Activated CD8-positive, alpha-beta memory T cell treated with anti-CD3 and anti-CD28 coated beads for 24 hours (primary cell): Measurements from ENCODE around the gene DOLK.

Source experiments
- DNase-seq: peaks from one replicate; pipeline ENCODE4 v3.0.0-alpha.2; 2020

Gene DOLK

DNA sequence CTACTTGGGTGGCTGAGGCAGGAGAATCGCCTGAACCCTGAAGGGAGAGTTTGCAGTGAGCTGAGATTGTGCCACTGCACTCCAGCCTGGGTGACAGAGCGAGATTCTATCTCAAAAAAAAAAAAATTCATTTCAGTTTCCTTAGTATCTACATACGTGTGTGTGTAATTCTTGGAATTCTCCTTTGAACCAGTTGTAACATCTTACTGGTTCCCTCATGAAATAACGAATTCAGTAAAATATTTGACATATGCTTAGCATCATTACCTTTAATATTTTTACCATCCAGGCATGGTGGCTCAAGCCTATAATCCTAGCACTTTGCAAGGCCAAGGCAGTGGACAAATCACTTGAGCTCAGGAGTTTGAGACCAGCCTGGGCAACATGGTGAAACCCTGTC lies 17.8 kb downstream of the DOLK start:
- DNase-seq: no peak

DNA sequence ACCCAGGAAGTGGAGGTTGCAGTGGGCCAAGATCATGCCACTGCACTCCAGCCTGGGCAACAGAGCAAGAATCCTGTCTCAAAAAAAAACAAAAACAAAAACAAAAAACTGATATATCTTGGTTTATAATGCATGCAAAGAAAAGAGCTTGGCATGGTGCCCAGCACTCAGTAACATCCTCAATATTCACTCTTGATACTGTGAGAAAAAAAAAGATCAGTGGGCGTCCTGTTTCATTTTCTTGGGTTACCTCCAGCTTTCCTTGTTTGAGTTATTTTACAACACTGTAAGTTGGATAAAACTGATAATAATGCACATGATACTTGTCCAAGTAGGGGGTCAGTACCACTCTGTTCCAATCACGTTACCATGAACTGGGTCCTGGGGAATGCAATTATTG lies 18.8 kb downstream of the DOLK start:
- no peak for DNase-seq

DNA sequence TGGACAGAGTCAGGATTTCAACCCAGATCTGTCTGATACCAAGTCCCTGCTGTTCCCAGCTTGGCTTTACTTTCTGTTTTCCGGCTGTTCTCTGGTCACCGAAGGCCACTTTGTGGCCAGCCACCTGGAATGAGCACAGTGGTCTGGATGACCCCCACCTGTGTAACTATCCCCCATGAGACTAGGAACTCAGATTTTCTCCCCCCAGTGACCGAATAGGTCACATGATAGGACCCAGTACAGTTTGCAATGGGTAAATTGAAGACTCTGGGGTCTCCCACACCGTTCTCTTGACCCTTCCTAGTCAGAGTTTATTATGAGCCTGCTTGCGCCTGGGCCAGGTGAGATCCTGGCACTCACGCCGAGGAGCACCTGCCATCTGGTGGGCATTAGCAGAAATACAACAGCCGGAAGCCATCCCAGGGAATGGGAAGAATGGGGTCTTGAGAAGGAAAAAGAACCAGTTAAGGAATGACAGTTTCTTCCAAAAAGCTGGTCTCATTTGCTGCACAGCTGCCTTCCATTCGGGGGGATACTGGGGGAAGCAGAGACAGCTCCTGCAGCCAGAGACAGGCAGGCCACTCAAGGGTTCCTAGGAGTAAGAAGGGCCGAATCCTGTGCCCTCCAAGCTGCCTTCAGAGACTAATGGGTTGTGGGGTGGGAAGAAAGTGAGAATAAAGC lies 19.5 kb downstream of the DOLK start:
- DNase-seq: peak; percentile 81

DNA sequence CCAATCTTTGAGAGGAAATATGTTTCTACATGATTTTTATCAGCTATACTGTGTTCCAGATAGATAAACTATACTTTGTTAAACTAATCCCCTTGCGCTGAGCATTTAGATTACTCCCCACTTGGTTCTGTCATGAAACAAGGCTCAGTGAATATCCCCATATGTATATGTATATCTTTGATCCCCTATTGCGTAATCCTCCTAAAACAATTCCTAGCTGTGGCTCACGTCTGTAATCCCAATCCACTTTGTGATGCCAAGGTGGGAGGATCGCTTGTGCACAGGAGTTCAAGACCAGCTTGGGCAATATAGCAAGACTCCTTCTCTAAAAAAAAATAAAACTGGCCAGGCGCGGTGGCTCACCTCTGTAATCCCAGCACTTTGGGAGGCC lies 23.9 kb downstream of the DOLK start:
- no peak for DNase-seq

DNA sequence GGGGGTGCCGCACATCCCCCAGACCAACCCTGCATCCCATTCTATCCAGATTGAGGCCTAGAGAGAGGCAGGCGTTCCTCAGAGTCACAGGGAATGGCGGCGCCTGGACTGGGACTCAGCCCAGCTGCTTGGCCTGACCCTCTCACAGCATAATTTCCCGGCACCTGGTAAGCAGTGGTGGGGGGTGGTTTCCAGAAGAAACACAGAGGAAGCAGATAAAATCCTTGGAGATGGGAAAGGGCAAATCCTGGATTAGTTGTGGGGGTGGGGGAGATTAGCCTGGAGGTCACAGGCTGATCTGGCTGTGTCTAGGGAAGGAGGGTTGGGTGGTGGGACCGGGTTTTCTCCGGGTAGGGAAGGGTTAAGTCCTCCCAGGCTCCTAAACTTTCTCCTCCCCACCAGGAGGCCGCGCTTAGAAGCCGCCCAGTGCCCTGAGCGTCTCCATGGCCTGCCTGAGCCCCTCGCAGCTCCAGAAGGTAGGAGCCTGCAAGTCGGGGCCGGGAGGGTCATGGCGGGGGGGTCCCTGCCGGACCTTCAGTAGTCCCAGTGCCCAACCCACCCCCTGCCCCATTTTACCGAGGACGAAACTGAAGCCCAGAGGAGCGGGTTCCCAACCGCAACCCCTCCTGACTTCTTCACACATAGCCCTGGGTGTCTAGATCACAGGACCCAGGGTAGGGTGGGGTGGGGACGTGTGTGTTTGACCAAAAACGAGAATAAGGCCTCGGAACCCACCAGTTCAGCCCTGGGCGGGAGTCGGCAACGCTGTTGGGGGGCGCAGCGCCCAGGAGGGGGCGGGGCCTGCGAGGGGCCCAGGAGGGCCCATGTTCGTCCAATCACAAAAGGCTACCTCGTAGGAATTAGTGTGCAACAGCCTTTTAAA lies 25.3 kb downstream of the DOLK start:
- DNase-seq: peak; percentile 70

DNA sequence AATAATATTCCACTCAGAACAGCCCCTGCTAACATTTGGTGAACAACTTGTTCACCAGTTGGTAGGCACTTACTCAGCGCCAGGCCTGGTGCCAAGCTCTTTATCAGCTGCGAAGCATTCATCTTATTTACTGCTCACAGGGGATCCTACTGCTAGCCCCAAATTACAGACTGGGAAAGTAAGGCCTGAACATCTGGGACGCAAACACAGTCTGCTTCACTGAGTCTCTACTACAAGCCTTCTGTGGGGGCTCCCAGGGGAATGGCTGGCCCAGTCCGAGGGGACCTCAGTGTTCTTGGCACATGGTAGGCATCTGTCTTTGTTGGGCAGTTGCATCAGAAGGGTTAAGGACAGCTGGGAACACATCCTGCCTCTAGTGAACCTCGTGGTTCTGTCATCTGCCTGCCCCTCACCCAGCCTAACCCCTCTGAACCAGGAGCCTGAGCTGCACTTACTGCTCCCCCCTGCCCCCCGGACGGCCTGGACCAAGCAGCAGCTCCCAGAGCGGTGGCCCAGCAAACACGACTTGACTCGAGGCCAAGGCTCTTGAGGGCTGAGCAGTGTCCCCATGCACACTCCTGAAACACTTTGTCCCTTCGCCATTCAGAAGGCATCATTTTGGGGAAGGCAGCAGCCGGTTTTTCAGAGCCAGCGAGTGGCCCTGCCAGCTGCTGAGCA lies 26.9 kb downstream of the DOLK start, which contains the start of gene PHYHD1:
PHYHD1 (plus strand) TSS at position 602 of the 678 bp plus-strand sequence. CDS start 1,342 bp downstream, outside the sequence.
- no peak for DNase-seq

DNA sequence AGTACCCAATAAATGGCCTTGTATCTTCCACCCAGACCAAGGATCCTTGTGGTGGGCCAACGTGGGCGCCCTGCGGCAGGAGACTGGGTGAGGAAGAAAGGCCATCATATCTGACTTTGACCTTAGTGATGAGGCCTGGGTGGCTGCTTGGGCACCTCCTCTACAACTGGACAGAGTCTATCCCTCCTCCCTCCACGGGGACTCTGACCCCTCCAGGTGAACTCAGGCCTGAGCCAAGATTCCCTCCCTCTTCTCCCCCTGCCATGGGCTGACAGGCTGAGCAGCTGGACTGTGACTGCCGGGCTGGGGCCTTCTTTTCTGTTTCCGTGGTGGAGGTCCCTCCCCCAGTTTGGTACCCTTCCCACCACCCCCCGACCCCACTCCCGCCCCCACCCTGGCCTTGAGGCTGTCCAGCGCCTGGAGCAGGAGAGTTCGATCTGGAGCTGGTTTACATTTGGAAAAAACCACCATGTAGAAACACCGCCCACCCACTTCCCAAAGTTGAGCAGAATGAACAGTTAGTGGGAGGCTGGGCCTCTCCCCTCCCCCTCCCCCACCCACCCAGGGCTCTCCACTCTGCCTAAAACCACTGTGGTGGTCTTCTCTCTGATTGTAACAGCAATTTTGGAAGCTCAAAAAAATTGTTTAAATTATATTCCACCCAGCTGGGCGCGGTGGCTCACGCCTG lies 27.9 kb downstream of the DOLK start:
- DNase-seq: no peak

DNA sequence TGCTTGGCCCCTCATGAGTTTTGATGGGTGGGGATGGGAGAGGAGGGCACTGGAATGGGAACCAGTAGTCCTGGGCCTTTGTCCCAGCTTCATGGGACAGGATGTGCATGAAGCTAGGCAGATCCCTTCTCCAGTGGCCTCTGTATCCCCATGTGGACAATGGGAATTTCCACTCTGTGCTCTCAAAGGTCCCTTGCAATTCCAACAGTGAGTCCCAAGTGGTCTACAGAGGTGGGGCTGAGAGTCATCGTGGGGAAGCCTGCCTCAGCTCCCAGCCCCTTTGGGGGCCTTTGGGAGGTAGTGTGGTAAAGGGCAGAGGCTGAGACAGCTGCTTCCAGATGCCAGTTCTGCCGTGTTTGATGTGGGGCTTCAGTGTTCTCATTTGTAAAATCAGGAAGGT lies 28.5 kb downstream of the DOLK start:
- DNase-seq: no peak

DNA sequence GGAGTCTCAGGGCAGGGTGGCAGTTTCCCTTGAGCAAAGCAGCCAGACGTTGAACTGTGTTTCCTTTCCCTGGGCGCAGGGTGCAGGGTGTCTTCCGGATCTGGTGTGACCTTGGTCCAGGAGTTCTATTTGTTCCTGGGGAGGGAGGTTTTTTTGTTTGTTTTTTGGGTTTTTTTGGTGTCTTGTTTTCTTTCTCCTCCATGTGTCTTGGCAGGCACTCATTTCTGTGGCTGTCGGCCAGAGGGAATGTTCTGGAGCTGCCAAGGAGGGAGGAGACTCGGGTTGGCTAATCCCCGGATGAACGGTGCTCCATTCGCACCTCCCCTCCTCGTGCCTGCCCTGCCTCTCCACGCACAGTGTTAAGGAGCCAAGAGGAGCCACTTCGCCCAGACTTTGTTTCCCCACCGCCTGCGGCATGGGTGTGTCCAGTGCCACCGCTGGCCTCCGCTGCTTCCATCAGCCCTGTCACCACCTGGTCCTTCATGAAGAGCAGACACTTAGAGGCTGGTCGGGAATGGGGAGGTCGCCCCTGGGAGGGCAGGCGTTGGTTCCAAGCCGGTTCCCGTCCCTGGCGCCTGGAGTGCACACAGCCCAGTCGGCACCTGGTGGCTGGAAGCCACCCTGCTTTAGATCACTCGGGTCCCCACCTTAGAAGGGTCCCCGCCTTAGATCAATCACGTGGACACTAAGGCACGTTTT lies 30.1 kb downstream of the DOLK start:
- DNase-seq: no peak

DNA sequence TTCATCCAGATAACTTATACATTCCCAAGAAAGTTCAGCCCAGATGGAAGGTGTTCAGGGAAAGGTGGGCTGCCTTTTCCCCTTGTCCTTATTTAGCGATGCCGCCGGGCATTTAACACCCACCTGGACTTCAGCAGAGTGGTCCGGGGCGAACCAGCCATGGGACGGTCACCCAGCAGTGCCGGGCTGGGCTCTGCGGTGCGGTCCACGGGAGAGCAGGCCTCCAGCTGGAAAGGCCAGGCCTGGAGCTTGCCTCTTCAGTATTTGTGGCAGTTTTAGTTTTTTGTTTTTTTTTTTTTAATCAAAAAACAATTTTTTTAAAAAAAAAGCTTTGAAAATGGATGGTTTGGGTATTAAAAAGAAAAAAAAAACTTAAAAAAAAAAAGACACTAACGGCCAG lies 30.7 kb downstream of the DOLK start:
- no peak for DNase-seq

DNA sequence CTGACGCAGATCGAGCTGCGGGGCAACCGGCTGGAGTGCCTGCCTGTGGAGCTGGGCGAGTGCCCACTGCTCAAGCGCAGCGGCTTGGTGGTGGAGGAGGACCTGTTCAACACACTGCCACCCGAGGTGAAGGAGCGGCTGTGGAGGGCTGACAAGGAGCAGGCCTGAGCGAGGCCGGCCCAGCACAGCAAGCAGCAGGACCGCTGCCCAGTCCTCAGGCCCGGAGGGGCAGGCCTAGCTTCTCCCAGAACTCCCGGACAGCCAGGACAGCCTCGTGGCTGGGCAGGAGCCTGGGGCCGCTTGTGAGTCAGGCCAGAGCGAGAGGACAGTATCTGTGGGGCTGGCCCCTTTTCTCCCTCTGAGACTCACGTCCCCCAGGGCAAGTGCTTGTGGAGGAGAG lies 31.2 kb downstream of the DOLK start:
- DNase-seq: no peak

DNA sequence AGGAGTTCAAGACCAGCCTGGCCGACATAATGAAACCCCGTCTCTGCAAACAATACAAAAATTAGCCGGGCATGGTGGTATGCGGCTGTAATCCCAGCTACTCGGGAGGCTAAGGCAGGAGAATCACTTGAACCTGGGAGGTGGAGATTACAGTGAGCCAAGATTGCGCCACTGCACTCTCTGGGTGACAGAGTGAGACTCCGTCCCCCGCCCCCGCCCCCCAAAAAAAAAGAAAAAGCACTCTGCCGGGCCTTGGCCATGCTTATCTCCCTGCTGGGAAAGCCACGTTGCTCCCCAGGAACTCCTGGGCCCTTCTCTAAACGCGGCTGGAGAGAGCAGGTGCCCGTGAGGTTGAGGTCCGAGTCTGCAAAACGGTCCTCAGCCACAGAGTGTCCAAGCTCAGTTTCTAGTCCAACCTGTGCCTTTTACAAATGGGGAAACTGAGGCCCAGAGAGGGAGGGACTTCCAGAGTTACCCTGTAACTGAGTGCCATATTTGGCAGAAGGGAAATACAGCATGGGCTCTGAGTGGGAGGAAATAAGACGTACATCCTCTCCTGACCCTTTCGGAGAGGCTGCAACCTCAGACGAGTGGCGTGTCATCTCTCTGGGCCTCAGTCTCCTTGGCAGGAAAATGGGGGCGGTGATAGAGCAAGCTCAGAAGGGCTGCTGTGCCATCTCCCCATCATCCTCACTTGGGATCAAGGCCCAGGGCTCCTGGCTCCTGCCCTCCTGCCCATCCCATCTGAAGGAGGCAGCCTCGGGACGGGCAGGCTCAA lies 33.2 kb downstream of the DOLK start:
- DNase-seq: no peak

DNA sequence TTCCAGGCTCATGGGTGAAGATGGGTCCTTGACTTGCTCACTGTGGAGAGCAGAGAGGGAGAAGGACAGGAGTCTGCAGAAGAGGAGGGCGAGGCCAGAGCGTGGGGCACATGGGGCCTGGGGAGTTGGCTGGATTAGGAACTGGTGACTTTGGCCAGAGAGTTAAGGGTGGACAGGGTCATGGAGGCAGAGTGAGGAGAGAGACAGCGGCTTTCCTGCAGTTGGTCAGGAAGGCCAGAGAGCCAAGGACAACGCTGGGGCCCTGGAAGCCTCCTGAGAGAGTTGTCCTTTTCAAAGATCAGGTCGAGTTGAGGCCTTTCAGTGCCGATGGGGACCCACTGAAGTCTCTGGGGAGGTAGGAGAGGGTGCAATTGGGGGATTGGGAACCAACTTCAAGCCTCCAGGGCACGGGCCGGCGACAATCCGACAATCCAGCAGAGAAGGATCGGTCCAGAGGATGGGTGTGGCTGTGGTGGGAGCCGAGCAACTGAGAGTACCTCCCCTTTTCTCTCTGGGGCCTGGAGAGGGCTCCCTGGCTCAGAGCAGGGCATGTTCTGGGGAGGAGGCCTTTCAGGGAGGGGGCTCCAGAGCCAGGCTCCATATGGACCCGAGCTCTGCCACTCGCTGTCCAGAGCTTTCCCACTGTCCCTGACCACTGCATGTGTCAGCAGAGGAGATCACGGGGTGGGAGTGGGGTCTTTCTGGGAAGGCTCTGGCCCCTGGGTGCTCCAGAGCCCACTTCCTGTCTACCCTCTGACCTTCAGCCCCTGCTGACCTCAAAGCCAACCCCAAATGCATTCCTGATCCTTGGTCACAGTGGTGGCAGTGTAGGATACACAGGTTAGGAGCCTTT lies 34.1 kb downstream of the DOLK start:
- no peak for DNase-seq

DNA sequence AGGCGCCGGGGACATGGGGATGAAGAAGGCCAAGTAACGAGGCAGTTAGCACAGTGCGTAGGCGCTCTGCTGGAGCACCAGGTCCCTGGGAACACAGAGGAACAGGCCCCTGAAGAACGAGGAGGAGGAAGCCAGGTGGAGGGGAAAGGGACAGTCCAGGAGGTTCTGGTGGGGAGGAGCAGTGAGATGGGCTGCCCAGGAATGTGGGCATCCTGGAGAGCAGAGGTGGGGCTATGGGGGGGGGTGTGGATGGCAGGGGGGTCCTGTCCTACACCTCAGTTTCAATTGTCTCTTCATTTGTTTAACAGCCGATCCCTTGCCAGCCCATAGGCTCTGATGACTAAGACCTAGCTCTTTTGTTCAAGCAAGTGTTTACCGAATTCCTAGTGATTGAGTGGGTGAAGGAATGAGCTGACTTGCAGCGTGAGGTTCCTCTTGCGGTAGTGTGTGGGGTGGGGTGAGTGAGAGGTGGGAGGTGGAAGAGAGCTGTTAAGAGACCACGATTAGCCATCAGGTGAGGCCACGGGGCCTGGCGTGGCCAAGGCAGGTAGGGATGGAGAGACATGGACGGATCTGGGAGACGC lies 35.0 kb downstream of the DOLK start:
- DNase-seq: no peak

DNA sequence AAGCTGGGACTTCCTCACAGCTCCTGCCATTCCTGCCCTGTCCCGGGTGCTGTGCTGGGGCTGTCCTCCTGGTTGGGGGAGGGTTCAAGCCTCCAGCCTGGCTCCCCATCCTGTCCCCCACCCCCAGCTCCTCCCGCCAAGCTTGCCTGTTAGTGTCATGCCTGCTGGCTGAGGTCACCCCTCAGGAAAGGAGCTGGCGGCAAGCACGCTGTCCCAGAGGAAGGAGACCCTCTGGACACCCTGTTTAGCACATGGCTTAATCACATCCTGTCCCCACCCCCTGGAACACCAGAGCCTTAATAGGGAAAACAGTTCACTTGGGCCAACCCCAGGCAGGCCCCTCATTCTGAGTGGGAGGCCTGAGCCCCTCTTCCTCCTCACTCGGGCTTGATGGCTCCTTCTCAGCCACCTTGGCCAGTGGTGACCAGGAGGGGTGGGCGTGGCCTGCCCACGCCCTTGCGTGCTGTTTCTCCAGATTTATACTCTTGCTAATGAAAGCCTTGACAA lies 35.8 kb downstream of the DOLK start:
- no peak for DNase-seq

DNA sequence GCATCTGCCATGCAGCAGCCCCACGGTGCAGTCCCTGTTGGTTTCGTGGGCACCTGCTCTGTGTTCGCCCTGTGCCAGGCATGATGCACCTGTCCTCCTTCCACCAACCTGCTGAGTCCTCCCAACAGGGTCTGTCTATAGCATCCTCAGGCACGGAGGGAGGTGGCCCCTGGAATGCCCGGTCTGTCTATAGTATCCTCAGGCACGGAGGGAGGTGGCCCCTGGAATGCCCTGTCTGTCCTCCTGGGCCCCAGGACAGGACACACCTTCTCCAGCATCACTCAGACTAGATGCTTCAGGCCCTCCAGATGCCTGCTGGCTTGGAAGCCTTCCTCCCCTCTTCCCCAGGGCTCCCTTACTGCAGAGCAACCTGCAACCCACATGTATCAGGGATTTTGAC lies 36.5 kb downstream of the DOLK start:
- DNase-seq: no peak

DNA sequence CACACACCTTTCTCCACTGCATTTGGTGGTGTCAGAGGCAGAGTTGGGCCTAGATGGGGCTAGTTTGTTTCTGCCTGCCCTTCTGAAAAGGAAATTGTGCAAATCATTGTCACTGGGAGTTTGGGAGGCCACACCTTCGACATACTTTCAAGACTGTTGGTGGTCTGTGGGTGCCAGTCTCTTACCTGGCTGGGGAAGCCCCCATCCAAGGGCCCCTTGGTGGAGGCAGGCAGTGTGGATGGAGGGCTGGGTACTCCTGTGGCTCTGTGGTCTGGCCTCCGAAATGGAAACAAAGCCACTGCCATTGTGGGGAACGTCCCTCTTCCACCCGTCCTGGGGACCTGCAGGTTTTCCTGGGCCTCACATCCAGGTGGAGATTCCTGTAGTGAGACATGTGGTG lies 37.5 kb downstream of the DOLK start:
- no peak for DNase-seq

DNA sequence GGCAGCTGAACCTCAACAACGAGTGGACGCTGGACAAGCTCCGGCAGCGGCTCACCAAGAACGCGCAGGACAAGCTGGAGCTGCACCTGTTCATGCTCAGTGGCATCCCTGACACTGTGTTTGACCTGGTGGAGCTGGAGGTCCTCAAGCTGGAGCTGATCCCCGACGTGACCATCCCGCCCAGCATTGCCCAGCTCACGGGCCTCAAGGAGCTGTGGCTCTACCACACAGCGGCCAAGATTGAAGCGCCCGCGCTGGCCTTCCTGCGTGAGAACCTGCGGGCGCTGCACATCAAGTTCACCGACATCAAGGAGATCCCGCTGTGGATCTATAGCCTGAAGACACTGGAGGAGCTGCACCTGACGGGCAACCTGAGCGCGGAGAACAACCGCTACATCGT lies 39.0 kb downstream of the DOLK start:
- DNase-seq: no peak

DNA sequence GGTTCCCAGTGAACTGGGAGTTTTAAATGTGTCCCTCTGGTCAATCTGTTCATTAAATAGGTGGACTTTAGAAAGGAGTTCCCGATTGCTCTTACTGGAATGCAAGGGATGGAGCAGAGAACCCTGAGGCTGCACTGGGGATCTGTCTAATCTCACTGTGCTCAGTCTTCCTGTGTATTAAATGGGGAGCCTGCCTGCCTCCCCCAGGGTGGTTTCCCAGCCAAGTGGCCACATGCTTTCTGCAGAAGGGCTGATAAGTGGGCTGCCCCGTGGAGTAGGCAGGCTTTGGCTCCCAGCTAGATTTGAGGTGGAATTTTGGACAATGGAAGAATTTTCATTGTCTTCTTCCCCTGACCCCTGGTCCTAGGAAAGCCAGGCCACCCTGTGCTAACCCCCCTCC lies 40.7 kb downstream of the DOLK start:
- DNase-seq: no peak

DNA sequence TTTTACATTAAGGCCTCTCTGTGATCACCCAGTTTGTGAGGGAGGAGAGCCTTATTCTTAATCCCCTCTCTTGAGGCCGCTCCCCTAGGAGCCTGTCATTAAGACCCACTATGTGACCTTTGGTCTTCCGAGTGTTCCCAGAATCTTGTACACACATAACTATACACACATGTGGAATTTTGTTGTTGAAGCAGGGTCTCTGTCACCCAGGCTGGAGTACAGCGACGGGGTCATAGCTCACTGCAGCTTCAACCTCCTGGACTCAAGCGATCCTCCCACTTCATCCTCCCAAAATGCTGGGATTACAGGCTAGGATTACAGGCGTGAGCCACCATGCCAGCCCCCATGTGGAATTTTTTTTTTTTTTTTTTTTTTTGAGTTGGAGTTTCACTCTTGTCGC lies 41.4 kb downstream of the DOLK start:
- DNase-seq: no peak
